GM23338 (cell line): ENCODE measurements around the gene EGLN2.

ENCODE experiments used
- CREB1 ChIP-seq: fragments of 250-450 bp; sonication (Bioruptor Pico); IDR thresholded peaks from 2 replicates; pipeline ENCODE4 v1.5.0; 2020; ENCODE audit warnings: low read depth, mild to moderate bottlenecking, moderate library complexity
- EZH2 ChIP-seq: fragments of 200-600 bp; sonication (generic); IDR thresholded peaks from one replicate; pipeline ENCODE4 v1.8.0; 2017; ENCODE audit warnings: antibody characterized with exemption, mild to moderate bottlenecking, low read depth; ENCODE audit not compliant: unreplicated experiment
- EZH2phosphoT487 ChIP-seq: fragments of 200-600 bp; sonication (generic); IDR thresholded peaks from one replicate; pipeline ENCODE4 v1.8.1; 2018; ENCODE audit warnings: antibody characterized with exemption; ENCODE audit not compliant: unreplicated experiment
- POLR2AphosphoS5 ChIP-seq: IDR thresholded peaks from 2 replicates; pipeline ENCODE4 v1.6.1; 2016; ENCODE audit warnings: antibody characterized with exemption, low read depth
- STAT1 ChIP-seq: IDR thresholded peaks from one replicate; pipeline ENCODE4 v1.6.1; 2016; ENCODE audit warnings: antibody characterized with exemption; ENCODE audit not compliant: unreplicated experiment
- TF ChIP-seq, protein P1 (sequence below), 2 experiments: fragments of 200-600 bp in 1 of 2; sonication (generic) in 1 of 2; conservative IDR thresholded peaks; 2 replicates each; pipeline versions ENCODE4 v1.5.1 to v1.6.1; 2016 to 2017; ENCODE audit warnings: antibody characterized with exemption in 2 of 2, low read depth in 2 of 2, mild to moderate bottlenecking in 2 of 2, moderate library complexity in 1 of 2
- TF ChIP-seq, protein P2 (sequence below): IDR thresholded peaks from one replicate; pipeline ENCODE4 v1.6.1; 2018; ENCODE audit warnings: antibody characterized with exemption; ENCODE audit not compliant: unreplicated experiment

DNA sequence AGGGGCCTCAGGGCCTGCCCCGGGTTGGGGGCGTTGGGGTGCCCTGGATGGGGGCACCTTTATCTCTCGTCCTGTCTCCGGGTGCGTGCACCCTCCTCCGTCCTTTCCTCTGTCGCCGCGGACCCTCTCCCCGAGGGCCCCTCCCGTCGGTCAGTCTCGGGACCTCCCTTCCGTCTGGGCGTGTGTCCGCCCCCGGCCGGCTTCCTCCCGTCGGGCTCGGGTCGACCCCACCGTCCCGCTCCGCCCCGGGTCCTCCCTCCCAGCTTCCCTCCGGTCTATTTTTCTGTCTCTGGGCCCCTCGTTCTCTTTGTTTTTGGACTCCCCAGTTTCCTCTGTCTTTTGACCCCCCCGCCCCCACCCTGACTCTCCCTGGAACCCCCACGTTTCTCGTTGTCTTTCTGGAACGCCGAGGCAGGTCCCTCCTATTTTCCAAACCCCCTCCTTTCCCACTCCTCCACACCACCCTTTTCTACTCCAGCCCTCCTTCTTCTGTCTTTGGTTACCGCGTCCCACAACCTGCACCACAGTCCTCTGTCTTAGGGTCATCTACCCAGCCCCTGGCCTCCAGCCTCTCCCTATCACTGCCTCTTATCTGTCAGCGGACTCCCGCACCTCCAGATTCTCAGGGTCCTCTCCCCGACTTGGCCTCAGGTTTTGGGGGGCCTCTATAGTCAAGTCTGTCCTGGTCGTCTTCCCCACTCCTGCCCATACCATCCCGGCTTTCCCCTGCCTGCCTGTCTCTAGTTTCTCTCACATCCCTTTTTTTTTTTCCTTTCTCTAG lies 757 bp downstream of the EGLN2 start:
- no peak for TF ChIP-seq POLR2AphosphoS5
- TF ChIP-seq EZH2: no peak
- TF ChIP-seq, protein P1, sequence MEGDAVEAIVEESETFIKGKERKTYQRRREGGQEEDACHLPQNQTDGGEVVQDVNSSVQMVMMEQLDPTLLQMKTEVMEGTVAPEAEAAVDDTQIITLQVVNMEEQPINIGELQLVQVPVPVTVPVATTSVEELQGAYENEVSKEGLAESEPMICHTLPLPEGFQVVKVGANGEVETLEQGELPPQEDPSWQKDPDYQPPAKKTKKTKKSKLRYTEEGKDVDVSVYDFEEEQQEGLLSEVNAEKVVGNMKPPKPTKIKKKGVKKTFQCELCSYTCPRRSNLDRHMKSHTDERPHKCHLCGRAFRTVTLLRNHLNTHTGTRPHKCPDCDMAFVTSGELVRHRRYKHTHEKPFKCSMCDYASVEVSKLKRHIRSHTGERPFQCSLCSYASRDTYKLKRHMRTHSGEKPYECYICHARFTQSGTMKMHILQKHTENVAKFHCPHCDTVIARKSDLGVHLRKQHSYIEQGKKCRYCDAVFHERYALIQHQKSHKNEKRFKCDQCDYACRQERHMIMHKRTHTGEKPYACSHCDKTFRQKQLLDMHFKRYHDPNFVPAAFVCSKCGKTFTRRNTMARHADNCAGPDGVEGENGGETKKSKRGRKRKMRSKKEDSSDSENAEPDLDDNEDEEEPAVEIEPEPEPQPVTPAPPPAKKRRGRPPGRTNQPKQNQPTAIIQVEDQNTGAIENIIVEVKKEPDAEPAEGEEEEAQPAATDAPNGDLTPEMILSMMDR (conservative IDR thresholded peaks at IDR 0.05; ENCODE audit: low read depth in 2 of 2): no peak
- TF ChIP-seq, protein P2, sequence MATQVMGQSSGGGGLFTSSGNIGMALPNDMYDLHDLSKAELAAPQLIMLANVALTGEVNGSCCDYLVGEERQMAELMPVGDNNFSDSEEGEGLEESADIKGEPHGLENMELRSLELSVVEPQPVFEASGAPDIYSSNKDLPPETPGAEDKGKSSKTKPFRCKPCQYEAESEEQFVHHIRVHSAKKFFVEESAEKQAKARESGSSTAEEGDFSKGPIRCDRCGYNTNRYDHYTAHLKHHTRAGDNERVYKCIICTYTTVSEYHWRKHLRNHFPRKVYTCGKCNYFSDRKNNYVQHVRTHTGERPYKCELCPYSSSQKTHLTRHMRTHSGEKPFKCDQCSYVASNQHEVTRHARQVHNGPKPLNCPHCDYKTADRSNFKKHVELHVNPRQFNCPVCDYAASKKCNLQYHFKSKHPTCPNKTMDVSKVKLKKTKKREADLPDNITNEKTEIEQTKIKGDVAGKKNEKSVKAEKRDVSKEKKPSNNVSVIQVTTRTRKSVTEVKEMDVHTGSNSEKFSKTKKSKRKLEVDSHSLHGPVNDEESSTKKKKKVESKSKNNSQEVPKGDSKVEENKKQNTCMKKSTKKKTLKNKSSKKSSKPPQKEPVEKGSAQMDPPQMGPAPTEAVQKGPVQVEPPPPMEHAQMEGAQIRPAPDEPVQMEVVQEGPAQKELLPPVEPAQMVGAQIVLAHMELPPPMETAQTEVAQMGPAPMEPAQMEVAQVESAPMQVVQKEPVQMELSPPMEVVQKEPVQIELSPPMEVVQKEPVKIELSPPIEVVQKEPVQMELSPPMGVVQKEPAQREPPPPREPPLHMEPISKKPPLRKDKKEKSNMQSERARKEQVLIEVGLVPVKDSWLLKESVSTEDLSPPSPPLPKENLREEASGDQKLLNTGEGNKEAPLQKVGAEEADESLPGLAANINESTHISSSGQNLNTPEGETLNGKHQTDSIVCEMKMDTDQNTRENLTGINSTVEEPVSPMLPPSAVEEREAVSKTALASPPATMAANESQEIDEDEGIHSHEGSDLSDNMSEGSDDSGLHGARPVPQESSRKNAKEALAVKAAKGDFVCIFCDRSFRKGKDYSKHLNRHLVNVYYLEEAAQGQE: no peak
- no peak for TF ChIP-seq EZH2phosphoT487
- TF ChIP-seq CREB1: no peak
- no peak for TF ChIP-seq STAT1
